PFSK-1 (cell line): ENCODE measurements around the gene PLPPR2.

Experiments
- FOXP2 ChIP-seq: optimal IDR thresholded peaks from 2 replicates; pipeline ENCODE3; 2011; ENCODE audit warnings: borderline replicate concordance, control low read depth, inconsistent platforms; ENCODE audit not compliant: insufficient read depth; ENCODE audit errors: extremely low read length, extremely low read depth
- POLR2AphosphoS5 ChIP-seq: IDR thresholded peaks from 2 replicates; pipeline ENCODE4 v1.6.1; 2012; ENCODE audit warnings: low read depth, mild to moderate bottlenecking, control low read depth, low read length, moderate library complexity
- REST ChIP-seq, 2 experiments: IDR thresholded peaks; 2 replicates each; pipeline versions ENCODE4 v1.6.1 to v1.8.0; 2011 to 2012; ENCODE audit warnings: low read depth in 2 of 2, low read length in 2 of 2, control low read depth in 1 of 2, inconsistent platforms in 1 of 2, mild to moderate bottlenecking in 1 of 2, moderate library complexity in 1 of 2; ENCODE audit not compliant: insufficient read depth in 1 of 2
- SIN3A ChIP-seq: IDR thresholded peaks from 2 replicates; pipeline ENCODE4 v1.6.1; 2012; ENCODE audit warnings: mild to moderate bottlenecking, low read length, moderate library complexity, borderline replicate concordance; ENCODE audit not compliant: insufficient read depth
- TAF1 ChIP-seq: IDR thresholded peaks from 2 replicates; pipeline ENCODE4 v1.6.1; 2012; ENCODE audit warnings: low read length, control low read depth, borderline replicate concordance; ENCODE audit not compliant: insufficient read depth

Gene PLPPR2

GRCh38 chr19:11390933-11391680 is 35.9 kb downstream of the PLPPR2 start:
- TF ChIP-seq POLR2AphosphoS5 (no peak), TAF1 (no peak), REST (IDR thresholded peaks at IDR 0.05; ENCODE audit: insufficient read depth in 1 of 2, low read depth in 2 of 2, low read length in 2 of 2) (no peak), SIN3A (no peak), FOXP2 (no peak)

- no peak for TF ChIP-seq TAF1
- no peak for TF ChIP-seq FOXP2
- no peak for TF ChIP-seq POLR2AphosphoS5
- TF ChIP-seq SIN3A: no peak
- TF ChIP-seq REST (IDR thresholded peaks at IDR 0.05; ENCODE audit: insufficient read depth in 1 of 2, low read depth in 2 of 2, low read length in 2 of 2): no peak
Measured at GRCh38 chr19:11397089-11397610, 41.9 kb downstream of the PLPPR2 start.

- TF ChIP-seq REST (IDR thresholded peaks at IDR 0.05; ENCODE audit: insufficient read depth in 1 of 2, low read depth in 2 of 2, low read length in 2 of 2) (no peak), TAF1 (no peak)
Measured at GRCh38 chr19:11399667-11400066, 44.4 kb downstream of the PLPPR2 start.

- TF ChIP-seq REST (IDR thresholded peaks at IDR 0.05; ENCODE audit: insufficient read depth in 1 of 2, low read depth in 2 of 2, low read length in 2 of 2) (no peak), FOXP2 (no peak), POLR2AphosphoS5 (no peak), TAF1 (no peak), SIN3A (no peak)
Measured at GRCh38 chr19:11400798-11401197, 45.6 kb downstream of the PLPPR2 start.
